ENCODE data around the gene B3GAT2. TPM values are rescaled to one million over a fixed set of nuclear protein-coding genes. Genes with fewer than 3 reads are reported as not detected.

Gene B3GAT2
- total and polyA plus RNA-seq, 2 donors (not counting 1 experiment from before 2014, with no cell fraction given), result not detected

DNA sequence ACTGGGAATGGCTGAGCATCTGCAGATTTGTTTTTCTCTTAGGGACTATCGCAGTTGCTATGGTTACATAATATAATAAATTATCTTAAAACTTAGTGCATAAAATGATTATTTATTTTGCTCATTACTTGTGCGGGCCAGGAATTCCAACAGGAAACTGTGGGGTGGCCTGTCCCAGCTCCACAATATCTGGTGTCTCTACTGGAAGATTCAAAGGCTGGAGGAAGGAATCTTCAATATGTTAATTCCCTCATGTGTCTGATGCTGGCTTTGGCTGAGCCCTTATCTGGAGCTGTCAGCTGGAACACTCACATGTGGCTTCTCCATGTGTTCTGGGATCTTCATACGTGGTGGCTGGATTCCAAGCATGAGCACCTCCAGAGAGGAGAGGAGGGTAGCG, 23.9 kb upstream of the B3GAT2 start:
- no peaks in the 10 kb centered on the region for H3K4me1 ChIP-seq (ENCODE audit: control insufficient read depth, extremely low read depth, insufficient read depth, low read length)
- H4K20me1 ChIP-seq (ENCODE audit: control insufficient read depth, extremely low read depth, insufficient read depth, low read length), result no peaks in the 10 kb centered on the region
- no peaks in the 10 kb centered on the region for H3K36me3 ChIP-seq (ENCODE audit: control insufficient read depth, insufficient read depth, low read length)
- H3K79me2 ChIP-seq (ENCODE audit: control insufficient read depth, insufficient read depth, low read length), result no peaks in the 10 kb centered on the region
- H3K27me3 ChIP-seq (ENCODE audit: control insufficient read depth, insufficient read depth, low read length), result no peaks in the 10 kb centered on the region
- no peak overlapping the region for H3K9ac ChIP-seq (ENCODE audit: insufficient read depth, low read length)
- H3K27ac ChIP-seq (ENCODE audit: insufficient read depth, low read length), result no peak overlapping the region
- H2AFZ ChIP-seq (ENCODE audit: low read length), result no peak overlapping the region
- H3K9me3 ChIP-seq (ENCODE audit: control insufficient read depth, insufficient read depth, low read depth, low read length), result no peaks in the 10 kb centered on the region
- DNase-seq (ENCODE audit: low read depth in 2 of 2), result no peak
- TF ChIP-seq EZH2 (IDR thresholded peaks at IDR 0.05; ENCODE audit: low read length, missing control alignments), result no peak
- TF ChIP-seq, protein P1, sequence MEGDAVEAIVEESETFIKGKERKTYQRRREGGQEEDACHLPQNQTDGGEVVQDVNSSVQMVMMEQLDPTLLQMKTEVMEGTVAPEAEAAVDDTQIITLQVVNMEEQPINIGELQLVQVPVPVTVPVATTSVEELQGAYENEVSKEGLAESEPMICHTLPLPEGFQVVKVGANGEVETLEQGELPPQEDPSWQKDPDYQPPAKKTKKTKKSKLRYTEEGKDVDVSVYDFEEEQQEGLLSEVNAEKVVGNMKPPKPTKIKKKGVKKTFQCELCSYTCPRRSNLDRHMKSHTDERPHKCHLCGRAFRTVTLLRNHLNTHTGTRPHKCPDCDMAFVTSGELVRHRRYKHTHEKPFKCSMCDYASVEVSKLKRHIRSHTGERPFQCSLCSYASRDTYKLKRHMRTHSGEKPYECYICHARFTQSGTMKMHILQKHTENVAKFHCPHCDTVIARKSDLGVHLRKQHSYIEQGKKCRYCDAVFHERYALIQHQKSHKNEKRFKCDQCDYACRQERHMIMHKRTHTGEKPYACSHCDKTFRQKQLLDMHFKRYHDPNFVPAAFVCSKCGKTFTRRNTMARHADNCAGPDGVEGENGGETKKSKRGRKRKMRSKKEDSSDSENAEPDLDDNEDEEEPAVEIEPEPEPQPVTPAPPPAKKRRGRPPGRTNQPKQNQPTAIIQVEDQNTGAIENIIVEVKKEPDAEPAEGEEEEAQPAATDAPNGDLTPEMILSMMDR (conservative IDR thresholded peaks at IDR 0.05 in 1 of 2, IDR thresholded peaks at IDR 0.05 in 1 of 2; ENCODE audit: low read depth in 1 of 2, low read length in 2 of 2), result no peak
- H3K4me3 ChIP-seq (replicated peaks in 1 of 4; ENCODE audit: control extremely low read depth in 1 of 4, insufficient read depth in 1 of 4, low read depth in 3 of 4, low read length in 4 of 4), result no peak overlapping the region
- H3K4me2 ChIP-seq (ENCODE audit: extremely low read depth, insufficient read depth, low read length), result no peak overlapping the region

DNA sequence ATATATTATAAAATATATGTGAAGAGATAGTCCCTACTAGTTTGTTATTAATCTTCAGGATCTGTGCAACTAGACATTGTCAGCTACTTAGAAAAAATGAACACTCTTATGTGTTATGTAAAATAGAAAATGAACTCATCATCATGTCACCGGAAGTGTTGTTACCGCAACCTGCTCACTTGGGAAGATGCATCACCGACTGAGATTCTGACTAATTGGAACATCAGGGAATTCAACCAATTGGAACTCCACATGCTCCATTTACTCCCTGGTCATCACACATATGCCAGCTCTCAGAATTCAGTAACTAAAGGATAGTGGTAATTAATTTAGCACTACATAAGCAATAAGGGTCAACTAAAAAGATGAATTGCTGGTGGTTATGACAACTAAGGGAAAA, 16.7 kb upstream of the B3GAT2 start:
- H3K27me3 ChIP-seq (ENCODE audit: control insufficient read depth, insufficient read depth, low read length), result no peaks in the 10 kb centered on the region
- H3K4me3 ChIP-seq (replicated peaks in 1 of 4; ENCODE audit: control extremely low read depth in 1 of 4, insufficient read depth in 1 of 4, low read depth in 3 of 4, low read length in 4 of 4), result no peak overlapping the region
- DNase-seq (ENCODE audit: low read depth in 2 of 2), result peak in 1 of 2 donors; percentile 3
- no peaks in the 10 kb centered on the region for H3K36me3 ChIP-seq (ENCODE audit: control insufficient read depth, insufficient read depth, low read length)
- no peak overlapping the region for H3K27ac ChIP-seq (ENCODE audit: insufficient read depth, low read length)
- H3K4me1 ChIP-seq (ENCODE audit: control insufficient read depth, extremely low read depth, insufficient read depth, low read length), result no peaks in the 10 kb centered on the region
- no peaks in the 10 kb centered on the region for H3K9me3 ChIP-seq (ENCODE audit: control insufficient read depth, insufficient read depth, low read depth, low read length)
- no peaks in the 10 kb centered on the region for H4K20me1 ChIP-seq (ENCODE audit: control insufficient read depth, extremely low read depth, insufficient read depth, low read length)
- no peak overlapping the region for H3K9ac ChIP-seq (ENCODE audit: insufficient read depth, low read length)
- H2AFZ ChIP-seq (ENCODE audit: low read length), result no peak overlapping the region
- H3K79me2 ChIP-seq (ENCODE audit: control insufficient read depth, insufficient read depth, low read length), result no peaks in the 10 kb centered on the region
- no peak for TF ChIP-seq EZH2 (IDR thresholded peaks at IDR 0.05; ENCODE audit: low read length, missing control alignments)
- TF ChIP-seq, protein P1 (conservative IDR thresholded peaks at IDR 0.05 in 1 of 2, IDR thresholded peaks at IDR 0.05 in 1 of 2; ENCODE audit: low read depth in 1 of 2, low read length in 2 of 2), result no peak
- H3K4me2 ChIP-seq (ENCODE audit: extremely low read depth, insufficient read depth, low read length), result no peak overlapping the region

DNA sequence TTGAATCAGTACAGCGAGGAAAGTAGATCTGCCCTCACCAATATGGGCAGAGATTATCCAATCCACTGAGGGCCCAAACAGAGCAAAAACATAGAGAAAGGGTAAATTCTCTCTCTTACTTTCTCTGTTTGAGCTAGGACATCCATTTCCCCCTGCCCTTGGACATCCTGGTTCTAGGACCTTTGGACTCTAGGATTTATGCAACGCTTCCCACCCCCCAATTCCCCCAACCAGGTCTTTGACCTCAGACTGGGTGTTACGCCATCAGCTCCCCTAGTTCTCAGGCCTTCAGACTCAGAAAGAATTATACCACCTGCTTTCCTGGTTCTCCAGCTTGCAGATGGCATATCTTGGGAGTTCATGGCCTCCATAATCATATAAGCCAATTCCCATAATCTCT, 10.2 kb upstream of the B3GAT2 start:
- no peak for DNase-seq (ENCODE audit: low read depth in 2 of 2)
- H2AFZ ChIP-seq (ENCODE audit: low read length), result no peak overlapping the region
- H3K36me3 ChIP-seq (ENCODE audit: control insufficient read depth, insufficient read depth, low read length), result no peaks in the 10 kb centered on the region
- H3K4me1 ChIP-seq (ENCODE audit: control insufficient read depth, extremely low read depth, insufficient read depth, low read length), result no peaks in the 10 kb centered on the region
- no peaks in the 10 kb centered on the region for H3K9me3 ChIP-seq (ENCODE audit: control insufficient read depth, insufficient read depth, low read depth, low read length)
- no peak overlapping the region for H3K27ac ChIP-seq (ENCODE audit: insufficient read depth, low read length)
- H3K4me3 ChIP-seq (replicated peaks in 1 of 4; ENCODE audit: control extremely low read depth in 1 of 4, insufficient read depth in 1 of 4, low read depth in 3 of 4, low read length in 4 of 4), result no peak overlapping the region
- no peaks in the 10 kb centered on the region for H3K79me2 ChIP-seq (ENCODE audit: control insufficient read depth, insufficient read depth, low read length)
- H3K9ac ChIP-seq (ENCODE audit: insufficient read depth, low read length), result no peak overlapping the region
- H3K4me2 ChIP-seq (ENCODE audit: extremely low read depth, insufficient read depth, low read length), result no peak overlapping the region
- H4K20me1 ChIP-seq (ENCODE audit: control insufficient read depth, extremely low read depth, insufficient read depth, low read length), result peaks cover 1% of the 10 kb centered on the region
- TF ChIP-seq, protein P1 (conservative IDR thresholded peaks at IDR 0.05 in 1 of 2, IDR thresholded peaks at IDR 0.05 in 1 of 2; ENCODE audit: low read depth in 1 of 2, low read length in 2 of 2), result no peak
- TF ChIP-seq EZH2 (IDR thresholded peaks at IDR 0.05; ENCODE audit: low read length, missing control alignments), result no peak
- H3K27me3 ChIP-seq (ENCODE audit: control insufficient read depth, insufficient read depth, low read length), result no peaks in the 10 kb centered on the region
